GM23248 (cell line): ENCODE data around the gene WNT5B.
"Not testable (repeated sequence)": the region's sequence is repeated elsewhere in the genome, so short reads cannot be mapped to it uniquely, and the experiment has no call there.

Source experiments
- EZH2 ChIP-seq: fragments of 200-600 bp; sonication (generic); IDR thresholded peaks from 2 replicates; pipeline ENCODE4 v1.6.1; 2018; ENCODE audit warnings: antibody characterized with exemption, mild to moderate bottlenecking; ENCODE audit not compliant: insufficient read depth, poor library complexity, severe bottlenecking
- EZH2phosphoT487 ChIP-seq: fragments of 200-600 bp; sonication (generic); IDR thresholded peaks from 2 replicates; pipeline ENCODE4 v1.6.1; 2018; ENCODE audit warnings: antibody characterized with exemption, moderate library complexity, mild to moderate bottlenecking, low read depth; ENCODE audit not compliant: insufficient read depth

- not testable (repeated sequence) for TF ChIP-seq EZH2, EZH2phosphoT487
Measured at GRCh38 chr12:1602706-1603105, 26.3 kb upstream of the WNT5B start.
